ENCODE measurements around the gene PDE8A.
A peak's percentile ranks its signal among the peaks of the same experiment; 100 is the strongest.

The PDE8A gene

GRCh38 chr15:85014932-85015331 is 33.3 kb downstream of the PDE8A start:
- DNase-seq: no peak

DNA sequence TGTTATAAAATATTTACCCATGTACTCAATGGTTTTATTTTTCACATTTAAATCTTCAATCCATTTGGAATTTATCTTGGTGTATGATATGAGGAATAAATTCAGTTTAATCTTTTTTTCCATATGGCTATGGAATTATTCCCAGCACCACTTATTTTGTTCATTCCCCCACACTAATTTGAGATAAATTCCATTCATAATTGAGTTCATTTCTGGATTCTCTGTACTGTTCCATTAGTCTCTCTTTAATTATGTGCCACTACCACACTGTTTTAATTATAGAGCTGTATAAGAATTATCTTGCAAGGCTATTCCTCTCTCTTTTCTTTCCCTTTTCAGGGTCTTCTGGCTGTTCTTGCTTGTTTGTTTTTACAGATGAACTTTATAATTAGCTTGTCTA is 34.6 kb downstream of the PDE8A start:
- no peak for DNase-seq

DNA sequence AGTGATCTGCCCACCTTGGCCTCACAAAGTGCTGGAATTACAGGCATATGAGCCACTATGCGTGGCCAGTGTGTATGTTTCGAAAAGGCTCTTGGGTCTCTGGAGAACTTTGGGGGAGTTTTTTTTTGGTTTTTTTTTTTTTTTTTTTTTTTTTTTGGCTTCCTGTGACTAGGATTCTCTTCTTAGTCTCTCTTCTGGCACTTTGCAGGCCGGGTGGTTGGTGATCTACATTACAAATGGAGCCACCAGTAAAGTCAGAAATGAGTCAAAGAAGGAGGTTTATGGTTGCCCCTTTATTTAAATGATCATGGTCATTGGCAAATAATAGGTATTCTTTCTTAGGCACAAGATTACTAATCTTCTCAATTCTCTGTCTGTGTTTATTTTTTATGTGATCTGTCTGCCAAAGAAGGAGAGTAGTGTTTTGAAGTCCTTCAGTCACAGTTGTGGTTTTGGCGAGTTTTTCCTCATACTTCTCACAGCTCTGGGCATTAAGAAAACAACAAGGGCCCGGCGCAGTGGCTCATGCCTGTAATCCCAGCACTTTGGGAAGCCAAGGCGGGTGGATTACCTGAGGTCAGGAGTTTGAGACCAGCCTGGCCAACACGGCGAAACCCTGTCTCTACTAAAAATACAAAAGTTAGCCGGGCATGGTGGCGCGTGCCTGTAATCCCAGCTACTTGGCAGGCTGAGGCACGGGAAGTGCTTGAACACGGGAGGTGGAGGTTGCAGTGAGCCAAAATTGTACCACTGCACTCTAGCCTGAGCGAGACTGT is 38.3 kb downstream of the PDE8A start:
- no peak for DNase-seq

DNA sequence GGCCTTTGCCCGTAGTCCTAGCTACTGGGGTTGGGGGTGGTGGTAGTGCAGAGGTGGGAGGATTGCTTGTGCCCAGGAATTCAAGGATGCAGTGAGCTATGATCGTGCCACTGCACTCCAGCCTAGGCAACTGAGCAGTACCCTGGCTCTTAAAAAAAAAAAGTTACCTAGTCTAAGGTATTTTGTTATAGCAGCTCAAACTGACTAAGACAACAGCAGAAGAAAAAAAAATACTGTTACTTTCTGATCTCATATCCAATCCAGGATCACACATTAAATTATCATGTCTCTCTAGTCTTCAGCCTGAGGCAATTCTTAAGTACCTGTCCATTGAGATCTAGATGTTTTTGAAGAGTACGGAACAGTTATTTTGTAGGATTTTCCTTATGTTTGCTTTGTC is 39.8 kb downstream of the PDE8A start:
- no peak for DNase-seq

DNA sequence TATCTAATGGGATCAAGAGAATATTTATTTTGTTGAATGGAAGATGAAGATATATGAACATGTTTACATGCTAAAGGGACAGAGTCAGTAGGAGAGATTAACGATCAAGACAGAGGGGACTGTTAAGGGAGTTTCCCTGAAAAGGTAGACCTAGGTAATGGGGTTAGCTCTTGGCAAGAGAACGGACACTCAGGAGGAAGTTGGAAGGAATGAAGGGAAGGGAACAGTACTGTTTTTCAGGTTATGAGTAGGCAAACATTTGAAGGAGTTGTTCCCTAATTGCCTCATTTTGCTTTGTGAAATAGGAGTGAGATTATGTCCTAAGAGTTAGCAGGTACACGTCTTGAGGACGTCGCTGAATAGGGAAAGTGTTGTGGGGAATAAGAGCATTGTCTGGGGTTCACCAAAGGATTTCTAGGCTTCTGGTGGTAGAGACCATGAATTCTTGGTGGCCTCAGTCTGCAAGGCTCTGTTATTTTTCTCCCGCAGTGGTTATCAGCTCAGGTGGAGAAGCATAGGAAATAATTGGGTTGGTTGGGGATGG is 41.3 kb downstream of the PDE8A start:
- DNase-seq: no peak

- no peak for DNase-seq
Observed at GRCh38 chr15:85024003-85024402, 42.3 kb downstream of the PDE8A start.

DNA sequence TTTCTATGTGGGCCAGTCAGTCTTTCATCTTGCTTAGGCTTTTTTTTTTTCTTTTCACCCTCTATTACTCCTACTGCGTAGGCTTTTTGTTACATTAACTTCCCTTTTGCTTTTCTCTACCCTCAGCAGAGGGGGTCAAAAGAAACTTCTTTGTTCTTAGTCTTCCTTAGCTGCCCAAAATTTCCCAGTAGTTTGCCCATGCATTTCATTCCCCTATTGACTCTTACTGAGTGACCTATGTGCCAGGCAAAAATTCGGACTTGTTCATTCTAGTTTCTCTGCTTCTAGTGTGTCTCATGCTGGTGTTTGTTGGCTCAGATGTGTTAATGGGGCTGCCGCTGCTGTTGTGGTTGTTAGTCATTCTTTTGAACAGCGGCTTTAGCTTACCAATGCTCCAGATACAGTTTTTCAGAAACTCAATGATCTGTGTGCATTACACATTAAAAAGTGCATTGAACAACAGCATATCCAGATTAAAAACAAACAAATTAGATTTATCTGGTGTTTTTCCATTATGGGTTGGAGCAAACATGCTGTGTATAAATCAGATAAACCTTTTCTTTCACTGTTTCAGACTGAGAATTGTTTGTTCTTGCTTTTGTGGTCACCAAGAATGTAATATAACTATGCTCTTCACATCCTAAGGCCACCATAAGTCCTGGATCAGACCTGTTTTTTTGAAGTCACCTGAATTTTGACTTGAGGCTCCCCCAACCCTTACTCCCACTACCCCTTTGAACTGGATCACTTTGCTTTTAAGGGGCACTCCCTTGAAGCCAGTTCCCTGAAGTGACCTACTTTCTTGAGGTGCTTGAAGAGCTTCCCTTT is 43.1 kb downstream of the PDE8A start:
- no peak for DNase-seq

- DNase-seq: peak; percentile 51
Observed at GRCh38 chr15:85025516-85026251, 44.0 kb downstream of the PDE8A start.

- DNase-seq: peak; percentile 51
Observed at GRCh38 chr15:85026304-85027032, 44.8 kb downstream of the PDE8A start.

GRCh38 chr15:85027033-85027380 is 45.4 kb downstream of the PDE8A start:
- no peak for DNase-seq

- DNase-seq: no peak
Observed at GRCh38 chr15:85027421-85027820, 45.8 kb downstream of the PDE8A start.

DNA sequence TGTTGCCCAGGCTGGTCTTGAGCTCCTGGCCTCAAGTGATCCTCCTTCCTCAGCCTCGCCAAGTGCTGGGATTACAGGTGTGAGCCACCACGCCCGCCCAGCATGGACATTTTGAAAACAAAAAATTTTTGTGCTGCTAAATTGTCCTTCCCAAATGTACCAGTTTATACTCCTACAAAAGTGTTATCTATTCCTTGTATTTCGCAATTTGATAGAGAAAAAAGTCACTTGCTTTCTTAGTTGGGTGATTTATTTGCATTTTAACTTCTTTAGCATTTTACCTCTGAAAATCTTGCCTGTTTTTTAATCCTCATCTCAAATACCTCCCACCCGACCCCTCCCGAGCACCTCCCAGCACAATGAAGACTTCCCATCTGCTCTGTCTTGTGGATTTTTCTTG is 46.8 kb downstream of the PDE8A start:
- no peak for DNase-seq

GRCh38 chr15:85029221-85029620 is 47.6 kb downstream of the PDE8A start:
- no peak for DNase-seq

DNA sequence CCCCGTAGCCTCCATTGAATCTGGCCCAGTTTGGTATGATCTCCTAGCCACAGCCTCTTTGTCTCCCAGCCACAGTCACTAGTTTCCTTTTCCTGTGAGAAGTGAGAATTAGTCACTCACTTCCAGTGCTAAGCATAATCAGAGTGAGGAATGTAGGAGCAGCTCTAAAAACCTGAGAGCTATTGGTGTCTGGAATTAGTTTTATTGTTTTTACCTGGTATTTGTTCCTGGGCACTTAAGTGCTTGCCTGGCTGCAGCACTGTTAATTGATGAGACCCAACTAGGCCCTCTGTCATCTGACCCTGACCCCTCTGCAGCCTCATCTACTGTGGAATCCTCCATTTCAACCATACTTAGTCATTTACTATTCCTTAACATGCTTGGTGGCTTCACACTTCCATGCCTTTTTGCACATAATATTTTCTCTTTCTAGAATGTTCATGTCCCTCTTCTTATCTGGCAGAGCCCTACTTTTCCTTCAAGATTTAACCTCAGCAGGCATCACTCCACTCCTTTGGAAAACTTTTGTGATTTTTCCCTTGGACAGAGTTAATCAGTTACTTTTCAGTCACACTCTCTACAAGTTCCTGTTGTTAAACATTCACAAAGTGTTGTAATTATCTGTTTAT is 48.8 kb downstream of the PDE8A start:
- no peak for DNase-seq

DNA sequence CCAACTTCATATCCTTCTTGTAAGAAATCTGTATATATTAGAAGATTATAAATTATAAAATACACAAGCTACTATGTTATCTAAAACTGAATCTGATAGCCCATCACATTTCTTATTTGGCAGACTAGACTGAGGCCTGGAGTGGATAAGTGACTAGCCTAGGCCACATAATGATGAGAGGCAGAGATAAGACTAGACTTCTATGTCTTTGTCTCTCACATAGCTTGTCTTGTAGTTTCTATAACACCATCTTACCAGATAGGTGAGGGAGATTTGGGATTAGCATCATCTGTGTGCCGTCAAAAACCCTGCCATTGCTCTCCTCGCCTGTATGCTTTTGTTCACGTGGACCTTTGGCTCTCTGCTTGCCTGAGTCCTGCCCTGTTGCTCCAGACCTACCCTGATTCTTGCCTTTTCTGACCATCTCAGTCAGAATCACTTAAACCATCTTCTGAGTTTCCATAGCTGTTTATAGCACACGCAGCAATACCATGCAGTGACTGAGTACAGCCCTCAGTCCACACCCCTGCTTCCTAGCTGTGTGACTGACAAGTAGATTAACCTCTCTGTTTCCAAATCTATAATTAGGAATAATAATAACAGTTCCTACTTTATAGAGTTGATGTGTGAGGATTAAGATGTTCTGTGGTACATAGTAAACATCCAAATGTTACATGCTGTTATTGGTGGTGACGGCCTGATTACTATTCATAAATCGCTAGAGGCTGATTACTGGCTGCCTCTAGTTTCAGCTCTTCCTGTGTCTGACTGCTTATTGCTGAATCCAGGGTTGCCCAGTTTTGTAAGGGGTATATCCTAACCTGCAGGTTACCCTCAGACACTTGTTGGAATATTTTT is 49.7 kb downstream of the PDE8A start:
- DNase-seq: peak; percentile 34

- DNase-seq: peak; percentile 34
Observed at GRCh38 chr15:85031944-85032558, 50.4 kb downstream of the PDE8A start.

DNA sequence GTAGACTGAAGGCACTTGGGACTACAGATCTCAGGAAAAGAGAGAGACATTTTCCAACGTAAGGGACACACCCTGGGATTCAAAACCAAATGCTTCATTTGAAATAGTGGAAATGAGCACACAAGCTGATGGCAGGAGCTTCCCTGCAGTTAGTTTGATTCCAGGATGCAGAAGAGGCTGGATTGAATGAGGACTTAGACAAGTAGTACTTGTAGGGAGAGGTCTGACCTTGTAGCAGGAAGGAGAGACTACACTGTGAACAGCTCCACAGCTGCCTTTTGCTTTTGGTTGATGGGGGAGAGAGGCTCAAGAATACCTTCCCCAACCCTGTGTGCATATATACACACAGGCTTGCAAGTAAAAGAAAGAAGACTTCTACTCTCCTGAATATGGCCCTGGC is 51.5 kb downstream of the PDE8A start:
- DNase-seq: no peak

- no peak for DNase-seq
Observed at GRCh38 chr15:85034276-85034675, 52.6 kb downstream of the PDE8A start.

DNA sequence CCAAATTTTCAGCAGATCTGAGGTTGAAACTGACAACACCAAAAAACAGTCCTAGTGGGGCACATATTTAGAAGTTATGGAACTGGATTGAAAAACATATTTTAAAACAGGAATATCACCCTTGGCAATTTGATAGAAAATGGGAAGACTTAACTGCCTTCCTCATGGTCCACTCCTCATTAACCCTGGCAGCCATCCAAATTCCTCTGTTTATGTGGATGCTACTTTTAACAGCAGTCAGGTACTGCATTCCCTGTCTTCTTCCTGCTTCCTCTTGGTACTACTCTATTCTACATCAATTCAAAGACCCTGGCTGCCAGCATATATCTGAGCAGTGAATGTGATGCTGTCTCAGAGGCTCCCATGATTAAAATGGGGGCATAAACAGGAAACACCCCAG is 54.3 kb downstream of the PDE8A start:
- DNase-seq: peak; percentile 68

DNA sequence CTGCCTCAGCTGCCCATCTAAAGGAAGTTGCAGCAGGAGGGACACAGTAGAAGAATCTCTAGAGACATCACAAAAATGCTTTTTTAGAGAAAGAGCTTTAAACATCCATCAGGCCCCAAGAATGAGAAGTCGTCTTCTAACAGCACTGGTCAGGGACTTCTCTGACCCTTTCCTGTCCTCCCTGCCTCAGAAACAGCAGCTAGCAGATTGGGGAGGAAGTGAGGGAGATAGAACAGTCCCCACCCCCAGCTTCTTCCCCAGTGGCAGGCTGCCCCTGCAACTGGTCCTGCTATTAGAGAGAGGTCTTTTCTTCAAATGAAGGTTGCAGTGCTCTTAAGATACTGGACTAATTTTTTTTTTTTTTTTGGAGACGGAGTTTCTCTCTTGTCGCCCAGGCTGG is 55.1 kb downstream of the PDE8A start:
- DNase-seq: peak; percentile 11

DNA sequence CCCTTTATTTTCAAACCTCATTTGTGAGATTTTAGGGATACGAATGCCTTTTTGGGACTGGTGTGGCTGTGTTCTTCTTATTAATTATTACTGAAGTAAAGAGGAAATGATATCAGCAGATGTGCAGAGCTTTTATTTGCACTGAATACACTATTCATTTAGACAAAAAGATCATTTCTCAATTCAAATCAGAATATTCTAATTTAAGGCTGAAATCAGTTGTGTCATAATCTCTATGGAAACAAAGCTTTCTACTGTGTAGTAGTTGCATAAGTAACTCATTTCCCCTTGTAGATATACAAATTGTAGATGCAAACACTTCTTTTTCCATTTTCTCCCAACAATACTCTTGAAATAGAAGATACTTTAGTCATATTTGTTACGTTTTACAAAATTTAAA is 56.0 kb downstream of the PDE8A start:
- no peak for DNase-seq

Data from NCI-H69 (cell line).